ENCODE data around the gene MYH10. TPM values are rescaled to one million over a fixed set of nuclear protein-coding genes. Genes with fewer than 3 reads are reported as not detected.

The MYH10 gene
- total RNA-seq, 1 experiment from 2014 or later, result 251 TPM

GRCh38 chr17:8656693-8657092, 26.2 kb upstream of the MYH10 start:
- Mint-ChIP-seq H3K27ac (no peak overlapping the region), H3K9me3 (peaks cover 10 to 12% of the 10 kb centered on the region in 2 experiments), H3K4me3 (no peak overlapping the region), H3K27me3 (ENCODE audit: low read depth) (peaks cover 27% of the 10 kb centered on the region), H3K36me3 (ENCODE audit: insufficient read depth in 1 of 3, low read depth in 3 of 3) (peaks cover 0 to 5% (median 0%) of the 10 kb centered on the region in 3 experiments; a peak in 2 of 7 replicates), H3K4me1 (peaks cover 2 to 4% of the 10 kb centered on the region in 2 experiments; a peak in 3 of 4 replicates)
- no peak overlapping the region for H2BK15ac ChIP-seq (ENCODE audit: low read depth, low read length)
- no peaks in the 10 kb centered on the region for H4K20me1 ChIP-seq (ENCODE audit: control insufficient read depth, insufficient read depth, insufficient read length)
- H3K9ac ChIP-seq (ENCODE audit: extremely low read depth, insufficient read length, low read length), result no peak overlapping the region
- no peak overlapping the region for H3K18ac ChIP-seq (ENCODE audit: insufficient read length, low read depth, low read length)
- no peak overlapping the region for H2BK5ac ChIP-seq (ENCODE audit: insufficient read length, low read length)
- H2BK120ac ChIP-seq (ENCODE audit: low read depth, low read length, poor library complexity, severe bottlenecking), result no peak overlapping the region
- H3K27me3 ChIP-seq (ENCODE audit: insufficient read depth, low read length), result no peaks in the 10 kb centered on the region
- no peak overlapping the region for H4K8ac ChIP-seq (replicated peaks; ENCODE audit: insufficient read length, low read depth, low read length)
- H2BK12ac ChIP-seq (ENCODE audit: insufficient read length, low read depth, low read length), result no peak overlapping the region
- H2AFZ ChIP-seq (ENCODE audit: low read length), result no peak overlapping the region
- H3K79me1 ChIP-seq (ENCODE audit: insufficient read depth, low read depth, low read length, poor library complexity, severe bottlenecking), result no peaks in the 10 kb centered on the region
- WGBS (ENCODE audit: extremely low coverage, insufficient read length, low lambda C conversion rate), result no CpG with 5 or more reads among the region's 4 CpGs
- H3K23ac ChIP-seq (ENCODE audit: insufficient read length, low read depth, low read length), result no peak overlapping the region
- no peaks in the 10 kb centered on the region for H3K79me2 ChIP-seq (ENCODE audit: insufficient read depth, low read length)
- no peaks in the 10 kb centered on the region for H3K23me2 ChIP-seq (ENCODE audit: insufficient read length, low read depth, low read length, poor library complexity, severe bottlenecking)
- H2BK20ac ChIP-seq (ENCODE audit: low read depth, low read length, poor library complexity, severe bottlenecking), result no peak overlapping the region
- no peak overlapping the region for H3K27ac ChIP-seq (ENCODE audit: insufficient read length, low read depth, low read length)
- H4K5ac ChIP-seq (ENCODE audit: insufficient read length, low read depth, low read length), result no peak overlapping the region
- no peak overlapping the region for H2AK5ac ChIP-seq (ENCODE audit: insufficient read length, low read length)
- no peak overlapping the region for H4K91ac ChIP-seq (ENCODE audit: insufficient read length, low read depth, low read length)
- no peak for DNase-seq
- no peak for TF ChIP-seq CTCF (conservative IDR thresholded peaks at IDR 0.05)
- no peak overlapping the region for H3K4ac ChIP-seq (ENCODE audit: low read depth, low read length)
- no peaks in the 10 kb centered on the region for H3K4me1 ChIP-seq (ENCODE audit: insufficient read depth, low read length)
- H3K14ac ChIP-seq (ENCODE audit: insufficient read depth, low read length), result no peak overlapping the region
- no peak overlapping the region for H3T11ph ChIP-seq (ENCODE audit: low read length)
- H3K9me3 ChIP-seq (ENCODE audit: control insufficient read depth, low read depth, low read length), result no peaks in the 10 kb centered on the region
- H3K56ac ChIP-seq (ENCODE audit: insufficient read length, low read depth, low read length), result no peak overlapping the region
- no peak overlapping the region for H3K4me2 ChIP-seq (ENCODE audit: insufficient read depth, insufficient read length, low read length)
